Hematopoietic multipotent progenitor cell treated with erythropoietin and hydrocortisone succinate and interleukin-3 and kit ligand, for 4 days (in vitro differentiated cells): ENCODE data around the gene IER5L.
"Not testable (repeated sequence)": the region's sequence is repeated elsewhere in the genome, so short reads cannot be mapped to it uniquely, and the experiment has no call there.

ENCODE experiments used
- DNase-seq: peaks from one replicate; pipeline ENCODE4 v3.0.0-alpha.2; 2015

IER5L gene

GRCh38 chr9:129178568-129179382 lies 714 bp upstream of the IER5L start:
- DNase-seq, result no peak

- DNase-seq, result no peak
These were observed 644 bp downstream of the IER5L start for GRCh38 chr9:129177443-129177790.

GRCh38 chr9:129176701-129177442 lies 1.2 kb downstream of the IER5L start:
- DNase-seq, result peak; percentile 31

GRCh38 chr9:129175825-129176633 lies 2.0 kb downstream of the IER5L start:
- DNase-seq, result peak; percentile 83

- no peak for DNase-seq
These were observed 2.6 kb downstream of the IER5L start for GRCh38 chr9:129175515-129175824.

DNA sequence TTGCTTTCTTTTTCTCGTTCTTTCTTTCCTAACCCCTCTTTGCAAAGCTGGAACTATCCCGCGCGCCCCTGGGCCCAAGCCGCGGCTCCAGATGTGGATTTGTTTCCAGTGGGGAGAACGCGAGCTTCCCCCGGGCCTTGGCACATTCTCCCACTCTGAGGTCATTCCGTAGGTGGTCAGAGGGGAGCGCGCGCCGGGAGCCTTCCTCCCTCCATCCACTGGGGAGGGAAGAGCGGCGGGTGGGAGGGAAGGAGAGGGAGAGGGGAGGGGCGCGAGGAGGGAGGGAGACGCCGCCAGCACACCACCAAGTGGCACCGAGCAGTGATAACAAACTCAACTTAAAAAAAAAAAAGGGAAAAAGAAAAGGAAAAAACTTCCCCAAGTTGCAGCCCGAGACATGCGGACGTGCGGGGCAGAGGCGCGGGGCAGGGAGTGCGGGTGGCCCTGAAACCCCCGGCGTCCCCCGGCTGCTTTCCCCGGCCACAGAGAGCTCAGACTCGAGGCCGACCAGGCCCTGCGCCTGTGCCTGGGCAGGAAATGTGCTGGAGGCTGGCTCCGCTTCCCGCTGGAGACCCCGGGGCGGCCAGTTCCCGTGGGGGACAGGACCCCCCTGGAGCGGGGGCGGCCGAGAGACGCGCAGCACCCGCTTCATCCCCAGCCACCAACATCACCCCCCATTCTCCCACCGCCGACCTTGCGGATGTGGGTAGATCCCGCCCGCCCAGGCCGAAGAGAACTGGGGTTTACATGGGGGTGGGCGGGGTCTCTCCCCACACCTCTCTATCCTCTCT lies 3.1 kb downstream of the IER5L start:
- peak; percentile 64 for DNase-seq

DNA sequence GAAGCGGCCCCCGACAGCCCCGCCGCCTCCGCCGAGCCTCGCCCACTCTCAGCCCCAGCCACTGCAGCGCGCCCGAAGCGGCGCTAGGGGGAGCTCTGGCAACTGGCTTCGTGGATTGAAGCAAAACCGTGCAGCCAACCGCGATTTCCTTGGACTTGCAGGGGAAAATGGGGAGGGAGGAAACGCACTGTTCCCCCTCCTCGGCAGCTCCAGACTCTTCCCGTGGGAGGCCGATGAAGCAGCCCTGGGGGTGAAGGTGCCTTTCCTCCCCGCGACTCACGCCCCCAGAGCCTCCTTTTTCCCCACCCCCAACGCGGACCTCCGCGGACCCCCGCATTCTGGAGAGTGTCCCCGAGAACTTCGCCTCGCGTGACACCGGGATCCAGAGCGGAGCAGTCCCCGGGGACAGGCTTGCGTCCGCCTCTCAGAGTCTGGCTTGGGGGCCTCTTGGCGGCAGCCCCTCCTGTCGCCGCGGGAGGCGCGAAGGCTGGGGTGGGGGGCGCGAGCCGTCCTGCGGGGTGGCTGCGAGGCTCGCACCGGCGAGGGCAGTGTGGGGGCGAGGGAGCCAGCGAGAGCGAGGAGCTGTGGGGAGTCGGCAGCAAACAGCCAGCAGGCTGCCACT lies 3.8 kb downstream of the IER5L start:
- peak; percentile 90 for DNase-seq

- DNase-seq, result no peak
These were observed 4.6 kb downstream of the IER5L start for GRCh38 chr9:129173296-129174101.

DNA sequence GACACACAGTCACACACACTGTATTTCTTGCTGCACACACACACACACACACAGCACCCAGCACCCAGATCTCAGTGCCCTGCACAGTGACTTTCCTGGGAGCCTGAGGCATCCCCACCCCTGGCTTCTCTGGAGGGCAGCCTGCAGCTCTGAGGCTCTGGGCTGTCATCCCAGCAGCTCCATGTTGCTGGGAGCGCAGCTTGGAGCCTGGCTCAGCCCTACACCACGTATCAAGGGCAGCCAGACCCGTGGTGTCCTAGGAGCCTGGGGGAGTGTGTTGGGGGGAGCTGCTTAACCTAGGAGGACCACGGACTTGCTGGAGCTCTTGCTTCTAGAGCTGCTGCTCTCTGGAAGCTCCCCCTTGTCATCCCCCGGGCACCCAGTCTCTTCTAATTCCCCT lies 5.2 kb downstream of the IER5L start:
- no peak for DNase-seq

- no peak for DNase-seq
These were observed 5.9 kb downstream of the IER5L start for GRCh38 chr9:129171993-129172751.

DNA sequence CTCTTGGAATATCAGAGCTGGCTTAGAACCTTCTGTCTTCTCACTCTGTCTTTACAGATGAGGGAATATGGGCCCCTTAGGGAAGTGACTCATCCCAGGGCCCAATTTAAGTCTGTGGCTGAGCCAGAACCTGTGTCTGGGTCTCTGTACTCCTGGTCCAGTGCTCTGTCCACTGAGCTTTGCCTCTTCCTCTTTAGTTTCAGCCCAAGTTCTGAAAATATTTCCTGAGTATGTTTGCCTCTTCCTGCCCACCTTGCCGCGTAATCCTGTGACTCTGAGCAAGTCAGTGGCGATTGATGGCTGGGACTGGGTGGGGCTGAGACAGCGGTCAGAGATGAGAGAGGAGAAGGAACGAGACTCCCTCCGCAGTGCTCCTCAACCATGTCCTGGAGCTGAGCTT lies 7.8 kb downstream of the IER5L start:
- DNase-seq, result no peak

DNA sequence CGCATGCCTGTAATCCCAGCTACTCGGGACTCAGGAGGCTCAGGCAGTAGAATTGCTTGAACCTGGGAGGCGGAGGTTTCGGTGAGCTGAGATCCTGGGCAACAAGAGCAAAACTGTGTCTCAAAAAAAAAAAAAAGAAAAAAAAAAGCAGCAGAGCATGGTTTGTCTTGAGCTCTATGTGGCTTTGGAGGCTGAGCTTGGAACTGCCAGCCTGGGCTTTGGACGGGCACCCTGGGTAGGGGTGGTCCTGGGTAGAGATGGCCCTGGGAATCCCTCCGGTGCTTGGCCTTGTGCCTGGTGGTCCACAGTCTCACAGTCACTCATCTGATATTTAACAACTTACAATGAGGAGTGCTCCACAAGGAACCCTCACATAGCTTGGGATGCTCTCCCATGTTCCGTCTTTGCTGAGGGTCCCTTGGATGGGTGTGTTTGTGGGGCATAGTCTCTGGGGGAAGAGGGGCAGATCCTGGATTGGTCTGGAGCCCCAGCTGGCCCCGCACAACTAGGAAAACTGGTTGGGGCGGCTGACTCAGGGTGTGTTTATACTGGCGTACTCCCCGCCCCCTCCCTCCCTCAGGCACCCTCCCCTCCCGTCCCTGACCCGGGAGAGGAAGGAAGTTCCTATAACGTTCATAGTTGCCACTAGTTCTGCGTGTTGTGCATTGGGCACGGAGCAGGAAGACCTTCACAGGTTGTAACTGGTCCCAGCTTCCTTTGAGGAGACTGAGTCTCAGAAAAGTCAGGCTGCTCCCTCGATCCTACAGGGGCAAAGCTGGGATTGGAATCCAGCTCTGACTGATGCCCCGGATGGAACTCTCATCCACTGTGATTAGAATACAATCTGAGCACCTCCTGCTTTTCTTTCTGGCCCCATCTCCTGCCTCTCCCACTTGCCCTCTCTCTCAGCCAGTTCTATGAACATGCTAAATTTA lies 11.2 kb downstream of the IER5L start:
- peak; percentile 80 for DNase-seq

- DNase-seq, result no peak
These were observed 12.9 kb downstream of the IER5L start for GRCh38 chr9:129165198-129165597.

- no peak for DNase-seq
These were observed 13.7 kb downstream of the IER5L start for GRCh38 chr9:129164246-129164930.

DNA sequence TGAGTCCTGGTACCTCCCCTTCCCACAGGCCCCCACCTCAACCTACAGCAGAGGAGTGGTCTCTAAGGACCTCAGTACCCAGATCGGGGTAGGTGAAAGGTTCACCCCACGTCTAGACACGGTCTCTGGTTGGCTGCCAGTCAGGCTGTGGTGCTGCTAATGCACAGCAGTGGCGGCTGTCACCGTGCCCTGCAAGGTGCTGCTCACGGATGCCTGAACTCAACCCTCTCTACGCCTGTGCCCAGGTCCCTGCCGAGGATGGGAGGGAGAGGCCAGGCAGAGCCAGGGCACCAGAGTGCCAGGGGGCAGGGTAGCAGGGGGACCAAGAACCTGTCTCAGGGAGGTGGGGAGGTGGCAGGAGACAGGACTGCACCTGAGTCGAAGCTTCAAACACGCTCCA lies 14.3 kb downstream of the IER5L start:
- DNase-seq, result no peak

GRCh38 chr9:129163198-129163670 lies 14.8 kb downstream of the IER5L start:
- DNase-seq, result not testable (repeated sequence)

DNA sequence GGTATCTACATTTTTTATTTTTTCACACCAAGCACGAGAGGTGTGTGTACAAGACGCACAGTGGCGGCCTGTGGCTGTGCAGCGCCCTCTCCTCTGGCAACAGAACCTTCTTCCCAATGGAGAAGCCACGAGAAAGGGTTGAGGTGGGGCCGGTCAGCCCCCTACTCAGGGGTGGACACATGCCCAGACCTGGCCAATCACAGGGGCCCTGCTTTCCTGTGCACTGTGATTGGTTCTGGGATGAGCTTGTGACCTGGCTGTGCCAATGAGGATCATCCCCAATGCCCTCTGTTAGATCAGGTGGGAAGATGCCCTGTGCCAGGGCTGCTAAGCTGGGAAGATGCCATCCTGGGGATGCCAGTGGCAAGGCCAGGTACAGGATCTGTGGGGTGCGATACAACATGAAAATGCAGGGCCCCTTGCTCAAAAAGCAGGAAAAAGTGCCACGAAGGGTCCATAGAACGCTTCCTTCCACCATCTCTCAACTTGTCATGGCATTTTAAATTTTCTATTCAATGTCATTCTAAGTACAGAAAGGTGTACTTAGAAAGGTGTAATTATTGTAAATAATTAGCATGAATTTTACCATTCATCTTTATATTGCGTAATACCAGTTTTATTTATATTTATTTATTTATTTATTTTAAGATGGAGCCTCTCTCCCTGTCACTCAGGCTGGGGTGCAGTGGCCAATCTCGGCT lies 15.4 kb downstream of the IER5L start:
- no peak for DNase-seq

- DNase-seq, result no peak
These were observed 16.6 kb downstream of the IER5L start for GRCh38 chr9:129161534-129161837.
